HCT116 (cell line): Measurements from ENCODE around the gene MYOM1.

Experiments used
- CTCF ChIP-seq, 3 experiments: fragments of 200-600 bp in 1 of 3; sonication (generic) in 1 of 3; IDR thresholded peaks in 2 of 3; conservative IDR thresholded peaks in 1 of 3; 2 replicates each; pipeline ENCODE4 v1.5.1; 2012 to 2017; ENCODE audit warnings: low read depth in 2 of 3, low read length in 2 of 3, antibody characterized with exemption in 1 of 3, borderline replicate concordance in 1 of 3, control low read depth in 1 of 3, mild to moderate bottlenecking in 1 of 3, mixed read lengths in 1 of 3, mixed run types in 1 of 3, moderate library complexity in 1 of 3; ENCODE audit not compliant: insufficient read depth in 1 of 3
- EZH2 ChIP-seq: fragments of 200-600 bp; sonication (generic); IDR thresholded peaks from 2 replicates; pipeline ENCODE4 v1.6.1; 2017; ENCODE audit warnings: antibody characterized with exemption, mixed run types
- POLR2A ChIP-seq: IDR thresholded peaks from 2 replicates; pipeline ENCODE4 v1.7.0; 2011; ENCODE audit warnings: borderline replicate concordance; ENCODE audit not compliant: insufficient read depth, insufficient read length; ENCODE audit errors: extremely low read depth
- POLR2AphosphoS5 ChIP-seq: IDR thresholded peaks from 2 replicates; pipeline ENCODE4 v1.6.1; 2011; ENCODE audit warnings: mild to moderate bottlenecking, low read depth, low read length, moderate library complexity
- RAD21 ChIP-seq: IDR thresholded peaks from 2 replicates; pipeline ENCODE4 v1.6.1; 2012; ENCODE audit warnings: low read depth, mild to moderate bottlenecking
- TCF7L2 ChIP-seq: IDR thresholded peaks from 2 replicates; pipeline ENCODE4 v1.7.0; 2011; ENCODE audit warnings: borderline replicate concordance, inconsistent platforms; ENCODE audit not compliant: insufficient read depth, insufficient read length; ENCODE audit errors: extremely low read depth

GRCh38 chr18:3156325-3156640 lies 63.5 kb downstream of the MYOM1 start:
- no peak for TF ChIP-seq RAD21
- no peak for TF ChIP-seq TCF7L2
- TF ChIP-seq CTCF (IDR thresholded peaks at IDR 0.05 in 2 of 3, conservative IDR thresholded peaks at IDR 0.05 in 1 of 3; ENCODE audit: borderline replicate concordance in 1 of 3, insufficient read depth in 1 of 3, low read depth in 2 of 3, low read length in 2 of 3), result no peak
- no peak for TF ChIP-seq POLR2AphosphoS5
- TF ChIP-seq EZH2, result no peak
- TF ChIP-seq POLR2A, result no peak
